ENCODE results near the gene SERINC4. TPM values are rescaled to one million over a fixed set of nuclear protein-coding genes. Genes with fewer than 3 reads are reported as not detected.

The SERINC4 gene
- total RNA-seq = 0.15 TPM in 1 of 2 replicates, not detected in the other

GRCh38 chr15:43799945-43800285 lies at the start of gene SERINC4:
Gene SERINC4 (minus strand): TSS chr15:43800220. CDS start chr15:43799986, 234 bp downstream.

GRCh38 chr15:43826508-43827341 lies 26.7 kb upstream of the SERINC4 start, which contains the start of gene WDR76:
Gene WDR76 (plus strand): TSS chr15:43827002. CDS start chr15:43827033, 31 bp downstream.

GRCh38 chr15:43824302-43825246 lies 24.6 kb upstream of the SERINC4 start, which contains the start of gene MFAP1:
Gene MFAP1 (minus strand): TSS chr15:43824690. CDS start chr15:43824569, 121 bp downstream.

DNA sequence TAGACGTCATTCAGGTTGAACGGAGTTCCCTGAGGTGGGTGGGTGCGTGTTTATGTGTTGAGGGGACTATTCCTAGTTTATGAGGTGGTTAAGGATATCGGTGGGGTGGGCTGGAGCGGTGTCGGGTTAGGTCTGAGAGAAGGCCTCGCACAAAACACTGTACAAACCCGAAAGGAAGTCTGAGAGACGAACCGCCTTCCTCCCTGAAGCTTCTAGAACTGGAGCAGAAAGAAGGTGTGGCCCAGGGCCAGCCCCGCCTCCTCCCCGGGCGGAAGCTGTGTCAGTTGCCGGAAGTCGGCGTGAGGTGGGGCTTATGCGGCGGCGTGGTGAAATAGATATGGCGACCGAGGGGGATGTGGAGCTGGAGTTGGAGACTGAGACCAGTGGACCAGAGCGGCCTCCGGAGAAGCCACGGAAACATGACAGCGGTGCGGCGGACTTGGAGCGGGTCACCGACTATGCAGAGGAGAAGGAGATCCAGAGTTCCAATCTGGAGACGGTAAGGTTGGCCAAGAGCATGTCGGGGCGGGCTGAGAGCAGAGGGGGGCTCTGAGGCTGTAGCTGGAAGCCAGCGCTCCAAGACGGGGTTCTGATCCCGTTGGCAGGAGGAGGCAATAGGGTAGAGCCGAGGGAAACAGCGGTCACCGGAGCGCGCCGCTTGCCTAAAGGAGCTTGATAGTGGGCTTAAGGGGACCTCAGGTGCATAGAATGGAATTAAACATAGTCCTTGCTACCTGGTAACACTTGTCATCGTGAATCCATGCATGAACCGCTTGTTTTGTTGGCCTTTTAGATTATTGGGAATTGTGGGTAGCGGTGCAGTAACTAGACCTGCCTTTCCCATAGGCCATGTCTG lies 494 bp upstream of the SERINC4 start, which contains the start of gene HYPK:
Gene HYPK (plus strand): TSS at position 314 of the 856 bp plus-strand sequence. CDS start 24 bp downstream, at position 338.

DNA sequence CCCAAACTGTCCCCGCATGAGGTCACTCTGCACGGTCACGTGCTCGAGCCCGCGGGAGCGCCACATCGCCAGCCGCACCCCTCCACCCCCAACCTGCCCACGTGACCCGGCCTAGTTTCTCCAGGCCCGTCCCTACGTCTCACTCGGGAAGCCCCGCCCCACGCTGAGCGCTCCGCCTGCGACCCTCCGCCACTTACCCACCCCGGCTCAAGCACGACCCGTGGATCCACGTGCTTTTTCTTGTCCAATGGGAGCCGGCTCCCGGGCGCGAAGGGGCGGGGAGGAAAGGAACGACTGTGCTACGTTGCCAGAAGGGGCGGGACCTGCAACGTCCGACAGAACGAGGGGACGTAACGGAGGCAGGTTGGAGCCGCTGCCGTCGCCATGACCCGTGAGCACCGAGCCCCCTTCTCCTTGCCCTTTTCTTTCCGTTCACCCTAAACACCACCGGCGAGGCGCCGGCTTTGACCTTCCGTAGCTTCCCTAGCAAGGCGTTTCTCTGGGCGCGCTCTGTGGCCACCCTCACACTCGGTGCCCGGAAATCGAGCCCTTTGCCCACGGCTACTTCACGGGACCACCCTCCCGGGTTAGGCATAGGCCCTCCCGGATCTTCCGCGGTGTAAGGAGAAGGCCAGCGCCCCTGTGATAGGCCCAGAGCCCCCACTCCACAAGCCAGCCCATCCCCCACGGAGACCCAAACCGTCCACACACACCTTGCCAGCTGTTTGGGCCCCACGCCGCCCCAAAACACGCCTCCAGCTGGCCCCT lies 7.8 kb downstream of the SERINC4 start, which contains the start of gene SERF2:
Gene SERF2 (plus strand): TSS at position 328 of the 768 bp plus-strand sequence. CDS start 57 bp downstream, at position 385.

GRCh38 chr15:43776718-43777266 lies 23.2 kb downstream of the SERINC4 start, which contains the start of gene ELL3:
Gene ELL3 (minus strand): TSS chr15:43776966. CDS start chr15:43776901, 65 bp downstream.

DNA sequence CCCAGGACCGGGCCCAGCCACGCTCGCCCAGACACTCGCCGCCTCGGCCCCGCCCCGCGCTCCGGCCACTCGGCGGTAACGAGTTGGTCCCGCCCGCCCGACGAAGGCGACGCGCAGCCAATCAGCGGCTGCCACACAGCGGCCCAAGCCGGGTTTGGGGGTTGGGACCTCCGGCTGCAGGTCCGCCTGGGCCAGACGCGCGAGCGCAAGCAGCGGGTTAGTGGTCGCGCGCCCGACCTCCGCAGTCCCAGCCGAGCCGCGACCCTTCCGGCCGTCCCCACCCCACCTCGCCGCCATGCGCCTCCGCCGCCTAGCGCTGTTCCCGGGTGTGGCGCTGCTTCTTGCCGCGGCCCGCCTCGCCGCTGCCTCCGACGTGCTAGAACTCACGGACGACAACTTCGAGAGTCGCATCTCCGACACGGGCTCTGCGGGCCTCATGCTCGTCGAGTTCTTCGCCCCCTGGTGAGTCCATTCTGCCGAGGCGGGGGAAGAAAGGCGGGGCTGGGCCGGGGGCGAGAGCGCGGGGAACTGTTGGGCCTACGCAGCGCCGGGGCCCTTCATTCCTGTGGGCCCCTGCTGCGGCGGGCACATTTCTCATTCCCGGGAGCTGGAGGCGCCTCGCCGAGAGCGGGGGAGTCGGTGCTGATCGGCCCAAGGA lies 53.6 kb downstream of the SERINC4 start, which contains the start of gene PDIA3:
Gene PDIA3 (plus strand): TSS at position 194 of the 658 bp plus-strand sequence. CDS start 102 bp downstream, at position 296.

Other genes with a start within 250 kb of the SERINC4 start
- gene PPIP5K1, start 210.0 kb downstream of the SERINC4 start, total RNA-seq = 21.1 and 25.8 TPM in 2 replicates
- gene CKMT1B, start 206.2 kb downstream of the SERINC4 start, total RNA-seq = not detected in 2 replicates
- 0.17 TPM in 1 of 2 replicates, not detected in the other for gene STRC, start 181.4 kb downstream of the SERINC4 start, total RNA-seq
- gene CATSPER2, start 151.4 kb downstream of the SERINC4 start, total RNA-seq = 0.50 and 3.1 TPM in 2 replicates
- not detected in 2 replicates for gene CKMT1A, start 106.4 kb downstream of the SERINC4 start, total RNA-seq
- 192 and 247 TPM in 2 replicates for gene PDIA3, start 53.8 kb downstream of the SERINC4 start, total RNA-seq
- 3.3 and 7.4 TPM in 2 replicates for gene ELL3, start 23.3 kb downstream of the SERINC4 start, total RNA-seq
- gene SERF2, start 7.9 kb downstream of the SERINC4 start, total RNA-seq = 593 and 934 TPM in 2 replicates
- 5.1 and 7.9 TPM in 2 replicates for gene HYPK, start 379 bp upstream of the SERINC4 start, total RNA-seq
- 27.6 and 31.1 TPM in 2 replicates for gene MFAP1, start 24.5 kb upstream of the SERINC4 start, total RNA-seq
- gene WDR76, start 26.8 kb upstream of the SERINC4 start, total RNA-seq = 4.1 and 24.7 TPM in 2 replicates

Measured in smooth muscle cell of trachea (primary cell).